ENCODE measurements around the gene CCDC27. TPM values are rescaled to one million over a fixed set of nuclear protein-coding genes. Genes with fewer than 3 reads are reported as not detected.

The CCDC27 gene
- total and polyA plus RNA-seq, 2 of the 13 experiments (the other 11 are each of a cell fraction or from before 2014, with no cell fraction given): not detected

GRCh38 chr1:3762873-3763228 lies 10.6 kb downstream of the CCDC27 start:
- FAIRE-seq: no peak
- Histone ChIP-seq H3K36me3 (replicated peaks in 1 of 2; ENCODE audit: control insufficient read depth in 1 of 2, insufficient read depth in 2 of 2, low read length in 2 of 2) (no peaks in the 10 kb centered on the region), H3K27ac (ENCODE audit: extremely low read length, insufficient read depth, low read length) (no peak overlapping the region), H3K4me3 (replicated peaks in 1 of 3; ENCODE audit: insufficient read depth in 1 of 3, low read depth in 2 of 3, low read length in 3 of 3) (no peak overlapping the region), H3K9me3 (ENCODE audit: low read length) (no peaks in the 10 kb centered on the region), H3K4me1 (ENCODE audit: insufficient read depth, low read length) (peaks cover 12% of the 10 kb centered on the region), H2AFZ (ENCODE audit: low read length) (no peak overlapping the region), H3K9ac (ENCODE audit: insufficient read depth, low read depth, low read length) (no peak overlapping the region), H3K4me2 (ENCODE audit: low read depth, low read length) (no peak overlapping the region), H3K79me2 (ENCODE audit: insufficient read depth, low read length) (no peaks in the 10 kb centered on the region), H3K27me3 (ENCODE audit: control insufficient read depth in 1 of 2, insufficient read depth in 2 of 2, low read length in 2 of 2) (peaks cover 7 to 67% of the 10 kb centered on the region in 2 experiments; a peak in 4 of 5 replicates), H4K20me1 (ENCODE audit: insufficient read depth, low read length) (no peaks in the 10 kb centered on the region)
- in situ Hi-C loops (cut with HindIII; ENCODE audit: extremely low pct_ligation_motif_present, low pct_unique_long_range_greater_than_20kb) (no loop called here), intact Hi-C loops (cut with micrococcal nuclease; ENCODE audit: unreplicated experiment) (no loop called here)
- no TSS peak for BruUV-seq (replicated peaks)
- no peak for DNase-seq (ENCODE audit: low spot score)
- 22% methylated on average over 8 of the region's 12 CpGs for WGBS (ENCODE audit: low lambda C conversion rate)
- ChIA-PET CTCF (ENCODE audit: low intra/inter-chr PET ratio, low total read pairs) (no interaction called here), POLR2A (no interaction called here)
- peak; percentile 47 for ATAC-seq
- TF ChIP-seq XRCC5 (optimal IDR thresholded peaks at IDR 0.05; ENCODE audit: low read length) (no peak), HOXD1 (CRISPR knock-in tag; IDR thresholded peaks at IDR 0.05) (no peak), ZNF761 (CRISPR knock-in tag; conservative IDR thresholded peaks at IDR 0.05) (no peak), HNRNPH1 (optimal IDR thresholded peaks at IDR 0.05; ENCODE audit: low read depth, low read length) (no peak), CC2D1A (CRISPR knock-in tag; IDR thresholded peaks at IDR 0.05) (no peak), IRF2 (CRISPR knock-in tag; IDR thresholded peaks at IDR 0.05) (no peak), ATAD3A (CRISPR knock-in tag; IDR thresholded peaks at IDR 0.05) (no peak), TRIM24 (CRISPR knock-in tag; IDR thresholded peaks at IDR 0.05) (no peak), HOXA7 (CRISPR knock-in tag; IDR thresholded peaks at IDR 0.05) (no peak), TFE3 (CRISPR knock-in tag; IDR thresholded peaks at IDR 0.05) (no peak), IKZF4 (CRISPR knock-in tag; IDR thresholded peaks at IDR 0.05; ENCODE audit: borderline replicate concordance, low read depth, not compliant biosample characterization) (no peak)
